BLaER1 treated with 17β-estradiol and CSF1 and Interleukin-3, amounts not matched to agents 10 nM and 100 nM (cell line): ENCODE results near the gene PPP2R2D.

Source experiments
- H3K27ac ChIP-seq, 11 experiments: shearing (Covaris generic); formaldehyde crosslinking; 2 replicates each; pipeline ENCODE4 v1.8.1; 2022
- H3K27me3 ChIP-seq, 11 experiments: shearing (Covaris generic); formaldehyde crosslinking; 2 replicates each; pipeline ENCODE4 v1.8.1; 2022
- H3K36me3 ChIP-seq, 11 experiments: shearing (Covaris generic); formaldehyde crosslinking; 2 replicates each; pipeline ENCODE4 v1.8.1; 2022
- H3K4me1 ChIP-seq, 10 experiments: shearing (Covaris generic); formaldehyde crosslinking; 2 replicates each; pipeline ENCODE4 v1.8.1; 2022
- H3K4me2 ChIP-seq, 11 experiments: shearing (Covaris generic); formaldehyde crosslinking; 2 replicates each; pipeline ENCODE4 v1.8.1; 2022
- H3K4me3 ChIP-seq, 10 experiments: shearing (Covaris generic); formaldehyde crosslinking; 2 replicates each; pipeline ENCODE4 v1.8.1; 2022
- H3K9ac ChIP-seq, 11 experiments: shearing (Covaris generic); formaldehyde crosslinking; 2 replicates each; pipeline ENCODE4 v1.8.1; 2022
- H3K9me3 ChIP-seq, 11 experiments: shearing (Covaris generic); formaldehyde crosslinking; replicated peaks in 1 of 11; 2 replicates each; pipeline ENCODE4 v1.8.1; 2022
- H4K20me1 ChIP-seq, 11 experiments: shearing (Covaris generic); formaldehyde crosslinking; 2 replicates each; pipeline ENCODE4 v1.8.1; 2022
- Cebpa-rat ChIP-seq, 11 experiments: shearing (Covaris generic); IDR thresholded peaks; 2 replicates each; pipeline ENCODE4 v1.8.1; 2022

PPP2R2D gene

GRCh38 chr10:131971591-131971990 lies 70.8 kb downstream of the PPP2R2D start:
- H3K36me3 ChIP-seq, result peaks cover 48 to 78% (median 56%) of the 10 kb centered on the region in 11 experiments
- peaks cover 60 to 76% (median 66%) of the 10 kb centered on the region in 10 experiments for H3K4me1 ChIP-seq
- no peak for TF ChIP-seq Cebpa-rat (IDR thresholded peaks at IDR 0.05)
- H3K9ac ChIP-seq, result peak overlapping the region in 1 of 11 experiments; percentile 23; a peak in 1 of 22 replicates
- no peaks in the 10 kb centered on the region for H3K9me3 ChIP-seq
- peak overlapping the region in 2 of 11 experiments; percentile 62 to 63; a peak in 3 of 22 replicates for H3K27ac ChIP-seq
- no peak overlapping the region for H3K4me3 ChIP-seq
- peaks cover 71 to 97% (median 86%) of the 10 kb centered on the region in 11 experiments for H4K20me1 ChIP-seq
- H3K4me2 ChIP-seq, result peak overlapping the region in 9 of 11 experiments; percentile 90 to 99 (median 97); a peak in 16 of 22 replicates
- H3K27me3 ChIP-seq, result no peaks in the 10 kb centered on the region

DNA sequence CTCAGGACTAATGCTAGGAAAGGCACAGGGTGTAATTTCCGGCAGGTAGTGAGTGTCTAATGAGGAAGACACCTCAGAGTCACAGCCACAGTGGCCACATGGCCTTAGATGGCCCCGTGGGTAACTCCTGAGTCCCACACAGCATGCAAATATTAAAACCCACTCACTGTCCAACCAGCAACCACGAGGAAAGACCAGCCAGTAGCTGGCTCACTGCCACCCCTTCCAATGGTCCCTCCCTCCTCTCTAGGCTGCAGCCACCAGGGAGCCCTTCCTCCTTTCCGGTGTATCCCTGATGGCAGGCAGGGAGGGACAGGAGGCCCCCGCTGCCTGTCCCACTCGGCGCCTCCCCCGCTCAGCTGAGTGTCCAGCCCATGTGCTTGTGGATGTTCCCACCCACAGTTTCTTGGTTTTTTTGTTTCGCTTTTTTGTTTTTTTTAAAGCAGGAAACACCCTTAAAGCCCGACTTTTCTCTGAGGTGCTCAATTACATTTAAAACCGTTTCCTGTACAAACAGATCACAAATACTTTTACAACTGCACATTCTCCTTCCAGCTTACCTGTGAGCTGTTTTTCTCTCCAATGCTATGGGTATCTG lies 71.8 kb downstream of the PPP2R2D start:
- Histone ChIP-seq H3K4me1 (peaks cover 69 to 81% (median 75%) of the 10 kb centered on the region in 10 experiments), H4K20me1 (peaks cover 75 to 97% (median 90%) of the 10 kb centered on the region in 11 experiments), H3K9ac (peak overlapping the region; percentile 31 to 62 (median 53); a peak in 18 of 22 replicates), H3K27me3 (no peaks in the 10 kb centered on the region), H3K27ac (peak overlapping the region in 9 of 11 experiments; percentile 21 to 63 (median 55); a peak in 17 of 22 replicates), H3K9me3 (no peaks in the 10 kb centered on the region; a peak in 1 of 22 replicates), H3K4me2 (peak overlapping the region; percentile 90 to 99 (median 97)), H3K36me3 (peaks cover 43 to 72% (median 49%) of the 10 kb centered on the region in 11 experiments), H3K4me3 (peak overlapping the region; percentile 6 to 57 (median 37); a peak in 19 of 20 replicates)
- TF ChIP-seq Cebpa-rat (IDR thresholded peaks at IDR 0.05), result no peak

- no peaks in the 10 kb centered on the region; a peak in 1 of 22 replicates for H3K9me3 ChIP-seq
- H3K27ac ChIP-seq, result peak overlapping the region in 7 of 11 experiments; percentile 48 to 63 (median 55); a peak in 13 of 22 replicates
- peaks cover 77 to 89% (median 83%) of the 10 kb centered on the region in 10 experiments for H3K4me1 ChIP-seq
- H3K4me2 ChIP-seq, result peak overlapping the region; percentile 90 to 99 (median 97)
- peak overlapping the region; percentile 6 to 57 (median 37); a peak in 18 of 20 replicates for H3K4me3 ChIP-seq
- no peaks in the 10 kb centered on the region for H3K27me3 ChIP-seq
- peak overlapping the region; percentile 4 to 62 (median 46); a peak in 17 of 22 replicates for H3K9ac ChIP-seq
- peaks cover 40 to 73% (median 47%) of the 10 kb centered on the region in 11 experiments for H3K36me3 ChIP-seq
- no peak for TF ChIP-seq Cebpa-rat (IDR thresholded peaks at IDR 0.05)
- H4K20me1 ChIP-seq, result peaks cover 82 to 100% (median 98%) of the 10 kb centered on the region in 11 experiments
Measured at GRCh38 chr10:131973160-131973951, 72.5 kb downstream of the PPP2R2D start.

DNA sequence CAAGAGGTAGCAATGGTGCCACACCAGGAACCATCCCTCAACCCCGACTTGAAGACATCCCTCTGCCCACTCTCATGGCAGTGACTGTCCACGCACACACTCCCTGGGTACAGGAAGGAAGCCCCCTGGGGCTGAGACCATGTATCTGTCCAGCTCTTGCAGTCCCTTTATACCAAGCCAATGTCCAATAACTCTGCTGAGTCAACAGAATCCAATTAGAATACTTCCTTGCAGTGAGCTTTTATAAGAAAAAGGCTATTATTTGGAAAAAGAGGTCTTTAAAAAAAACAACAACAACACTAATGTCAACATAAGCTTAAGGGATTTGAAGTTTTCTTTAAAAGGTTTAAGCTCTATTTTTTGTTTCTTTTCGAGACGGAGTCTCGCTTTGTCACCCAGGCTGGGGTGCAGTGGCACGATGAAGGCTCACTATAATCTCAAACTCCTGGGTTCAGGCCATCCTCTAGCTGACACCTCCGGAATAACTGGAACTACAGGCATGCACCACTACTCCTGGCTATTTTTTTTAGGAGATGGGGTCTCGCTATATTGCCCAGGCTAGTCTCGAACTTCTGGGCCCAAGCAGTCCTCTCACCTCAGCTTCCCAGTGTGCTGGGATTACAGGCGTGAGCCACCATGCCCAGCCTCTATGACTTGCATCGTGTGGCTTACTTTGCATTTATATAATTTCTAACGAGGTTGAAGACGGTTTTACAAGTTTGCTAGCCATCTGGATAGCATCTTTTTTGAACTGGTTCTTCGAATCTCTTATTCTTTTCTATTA lies 73.4 kb downstream of the PPP2R2D start:
- TF ChIP-seq Cebpa-rat (IDR thresholded peaks at IDR 0.05), result no peak
- no peak overlapping the region; a peak in 1 of 22 replicates for H3K27ac ChIP-seq

GRCh38 chr10:131975003-131975402 lies 74.2 kb downstream of the PPP2R2D start:
- peak overlapping the region; percentile 72 to 99 (median 97) for H3K4me2 ChIP-seq
- H3K27me3 ChIP-seq, result no peaks in the 10 kb centered on the region
- peak overlapping the region in 1 of 10 experiments; percentile 9; a peak in 1 of 20 replicates for H3K4me3 ChIP-seq
- H3K27ac ChIP-seq, result peak overlapping the region in 4 of 11 experiments; percentile 8 to 29 (median 10); a peak in 1 of 22 replicates
- H3K9me3 ChIP-seq, result no peaks in the 10 kb centered on the region; a peak in 1 of 22 replicates
- H3K36me3 ChIP-seq, result peaks cover 23 to 68% (median 31%) of the 10 kb centered on the region in 11 experiments
- no peak for TF ChIP-seq Cebpa-rat (IDR thresholded peaks at IDR 0.05)
- peaks cover 87 to 100% (median 100%) of the 10 kb centered on the region in 11 experiments for H4K20me1 ChIP-seq
- peaks cover 94 to 100% (median 98%) of the 10 kb centered on the region in 10 experiments for H3K4me1 ChIP-seq
- peak overlapping the region in 6 of 11 experiments; percentile 7 to 49 (median 31); a peak in 6 of 22 replicates for H3K9ac ChIP-seq

More for the DNA sequence above, 73.4 kb downstream of the PPP2R2D start:
- Histone ChIP-seq H3K4me3 (peak overlapping the region in 1 of 10 experiments; percentile 35; a peak in 1 of 20 replicates), H3K9ac (peak overlapping the region in 3 of 11 experiments; percentile 33 to 61 (median 42); a peak in 3 of 22 replicates), H3K9me3 (no peaks in the 10 kb centered on the region; a peak in 1 of 22 replicates), H3K4me1 (peaks cover 86 to 97% (median 92%) of the 10 kb centered on the region in 10 experiments), H3K36me3 (peaks cover 31 to 73% (median 39%) of the 10 kb centered on the region in 11 experiments), H3K27me3 (no peaks in the 10 kb centered on the region), H4K20me1 (peaks cover 85 to 100% (median 100%) of the 10 kb centered on the region in 11 experiments), H3K4me2 (peak overlapping the region; percentile 90 to 99 (median 97))

GRCh38 chr10:131975796-131976195 lies 75.0 kb downstream of the PPP2R2D start:
- H3K4me1 ChIP-seq, result peaks cover 93 to 100% (median 97%) of the 10 kb centered on the region in 10 experiments
- no peaks in the 10 kb centered on the region for H3K27me3 ChIP-seq
- H3K27ac ChIP-seq, result peak overlapping the region in 2 of 11 experiments; percentile 12 to 29; a peak in 3 of 22 replicates
- peak overlapping the region; percentile 72 to 99 (median 97) for H3K4me2 ChIP-seq
- peak overlapping the region in 1 of 10 experiments; percentile 9; a peak in 1 of 20 replicates for H3K4me3 ChIP-seq
- H4K20me1 ChIP-seq, result peaks cover 89 to 100% (median 100%) of the 10 kb centered on the region in 11 experiments
- no peaks in the 10 kb centered on the region; a peak in 1 of 22 replicates for H3K9me3 ChIP-seq
- TF ChIP-seq Cebpa-rat (IDR thresholded peaks at IDR 0.05), result no peak
- H3K36me3 ChIP-seq, result peaks cover 16 to 60% (median 23%) of the 10 kb centered on the region in 11 experiments
- H3K9ac ChIP-seq, result peak overlapping the region in 6 of 11 experiments; percentile 4 to 49 (median 31); a peak in 7 of 22 replicates

DNA sequence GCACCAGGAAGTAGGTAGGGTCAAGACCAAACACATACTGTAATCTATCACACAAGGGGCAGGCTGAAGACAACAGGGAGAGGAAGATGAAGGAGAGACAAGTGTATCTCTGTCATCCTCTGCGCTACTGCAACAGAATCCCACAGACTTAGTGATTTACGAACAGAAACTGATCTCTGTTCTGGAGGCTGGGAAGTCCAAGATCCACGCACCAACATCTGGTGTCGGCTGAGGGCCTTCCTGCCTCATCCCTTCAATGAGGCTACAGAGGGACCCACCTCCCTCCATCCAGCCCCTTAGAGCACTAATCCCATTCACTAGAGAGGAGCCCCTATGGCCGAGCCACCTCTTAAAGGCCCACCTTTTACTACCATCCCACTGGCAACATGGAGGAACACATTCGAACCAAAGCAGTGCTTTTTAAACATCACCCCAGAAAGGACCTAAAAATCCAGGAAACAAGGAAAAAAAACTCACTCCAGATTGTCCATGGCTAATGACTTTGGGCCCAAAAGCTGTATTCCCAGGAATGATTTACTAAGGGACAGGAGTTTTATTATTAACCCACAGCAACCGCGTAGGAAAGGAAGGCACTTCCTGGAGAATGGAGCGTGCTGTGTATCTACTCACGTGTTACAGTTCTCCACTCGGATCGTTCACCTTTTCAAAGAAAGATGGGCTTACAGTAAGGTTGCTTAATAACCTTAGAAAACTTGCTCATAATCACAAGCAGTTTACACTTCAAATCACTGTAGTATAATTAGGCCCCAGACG lies 76.7 kb downstream of the PPP2R2D start:
- peaks cover 76 to 91% (median 85%) of the 10 kb centered on the region in 11 experiments for H4K20me1 ChIP-seq
- H3K9me3 ChIP-seq, result no peaks in the 10 kb centered on the region; a peak in 1 of 22 replicates
- peak overlapping the region; percentile 72 to 99 (median 97); a peak in 20 of 22 replicates for H3K4me2 ChIP-seq
- H3K9ac ChIP-seq, result peak overlapping the region in 5 of 11 experiments; percentile 11 to 91 (median 88); a peak in 6 of 22 replicates
- peaks cover 79 to 87% (median 81%) of the 10 kb centered on the region in 10 experiments for H3K4me1 ChIP-seq
- TF ChIP-seq Cebpa-rat (IDR thresholded peaks at IDR 0.05), result no peak
- H3K27me3 ChIP-seq, result no peaks in the 10 kb centered on the region
- H3K27ac ChIP-seq, result peak overlapping the region in 5 of 11 experiments; percentile 1 to 67 (median 29); a peak in 4 of 22 replicates
- peaks cover 0 to 43% (median 8%) of the 10 kb centered on the region in 11 experiments; a peak in 13 of 22 replicates for H3K36me3 ChIP-seq
- H3K4me3 ChIP-seq, result peak overlapping the region in 2 of 10 experiments; percentile 1 to 9; a peak in 3 of 20 replicates
